Stimulated activated CD8-positive, alpha-beta memory T cell treated with anti-CD3 and anti-CD28 coated beads, Interleukin-15, amount 100 ng/mL, for 1 hour (primary cell): ENCODE data around the gene PTPN2.
"Not testable (repeated sequence)": the region's sequence is repeated elsewhere in the genome, so short reads cannot be mapped to it uniquely, and the experiment has no call there.

Experiments
- DNase-seq: peaks from one replicate; pipeline ENCODE4 v3.0.0-alpha.2; 2020; ENCODE audit warnings: low read depth

The PTPN2 gene

DNA sequence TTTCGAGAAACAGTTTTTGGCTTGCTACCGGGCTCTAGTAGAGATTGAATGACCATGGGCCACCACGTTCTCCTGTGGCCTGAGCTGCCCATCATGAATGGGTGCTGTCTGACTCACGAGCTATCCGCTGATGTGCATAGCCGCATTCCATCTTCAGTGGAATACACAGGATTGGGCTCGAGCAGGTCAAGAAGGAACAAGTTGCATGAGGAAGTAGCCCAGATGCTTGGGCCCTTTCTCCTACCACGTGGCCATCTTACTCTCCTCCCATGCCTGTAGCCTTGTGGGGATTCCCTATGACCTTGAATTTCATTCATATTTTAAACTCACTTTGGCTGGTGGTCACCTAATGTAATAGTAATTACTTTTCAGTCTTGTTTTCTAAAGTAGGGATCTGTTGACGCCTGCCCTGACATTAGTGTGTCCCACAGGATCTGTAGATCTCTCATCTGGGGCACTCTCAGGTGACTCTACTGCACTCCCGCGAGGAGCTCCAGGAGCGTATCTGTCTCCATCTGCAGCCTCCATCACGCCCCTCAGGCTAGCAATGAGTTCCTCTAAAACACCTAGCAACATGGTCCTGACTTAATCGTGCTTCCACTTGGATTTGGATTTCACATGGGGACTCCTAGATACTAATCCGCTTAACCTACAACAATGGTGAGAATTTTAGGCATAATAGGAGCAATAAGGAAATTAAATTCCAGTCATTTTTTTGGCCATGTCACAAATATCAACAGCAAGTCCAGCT, 113.4 kb downstream of the PTPN2 start:
- DNase-seq = no peak

DNA sequence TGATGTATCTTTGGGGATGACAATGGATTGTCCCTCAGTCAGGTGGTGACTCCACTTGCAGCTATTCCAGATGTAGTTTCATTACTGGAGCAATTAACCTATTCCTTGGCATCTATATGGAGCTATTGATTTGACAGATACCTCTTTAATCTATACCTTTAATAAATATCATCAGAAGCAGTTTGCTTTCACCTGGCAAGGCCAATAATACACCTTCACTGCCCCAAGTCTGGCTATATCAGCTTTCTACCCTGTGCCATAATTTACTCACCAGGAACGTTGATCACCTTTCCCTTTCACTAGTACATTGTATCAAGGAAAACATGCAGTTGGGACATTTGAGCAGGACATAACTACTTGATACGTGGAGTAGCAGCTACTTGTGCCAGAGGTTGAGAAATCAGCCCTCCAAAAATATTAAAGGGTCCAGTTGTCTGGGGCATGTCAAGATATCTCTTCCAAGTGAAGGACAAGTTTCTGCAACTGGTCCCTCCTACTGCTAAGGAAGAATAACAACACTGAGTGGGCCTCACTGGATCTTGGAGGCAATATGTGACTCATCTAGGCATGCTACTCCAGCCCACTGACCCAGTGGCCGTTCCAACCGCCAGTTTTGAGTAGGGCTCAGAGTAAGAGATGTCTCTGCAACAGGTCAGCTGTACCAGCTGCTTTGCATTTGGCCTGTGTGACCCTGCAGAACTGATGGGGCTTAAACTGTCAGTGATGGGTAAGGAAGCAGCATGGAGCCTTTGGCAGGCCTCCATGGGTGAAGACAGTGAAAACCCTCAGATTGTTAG, 114.2 kb downstream of the PTPN2 start:
- DNase-seq = no peak

DNA sequence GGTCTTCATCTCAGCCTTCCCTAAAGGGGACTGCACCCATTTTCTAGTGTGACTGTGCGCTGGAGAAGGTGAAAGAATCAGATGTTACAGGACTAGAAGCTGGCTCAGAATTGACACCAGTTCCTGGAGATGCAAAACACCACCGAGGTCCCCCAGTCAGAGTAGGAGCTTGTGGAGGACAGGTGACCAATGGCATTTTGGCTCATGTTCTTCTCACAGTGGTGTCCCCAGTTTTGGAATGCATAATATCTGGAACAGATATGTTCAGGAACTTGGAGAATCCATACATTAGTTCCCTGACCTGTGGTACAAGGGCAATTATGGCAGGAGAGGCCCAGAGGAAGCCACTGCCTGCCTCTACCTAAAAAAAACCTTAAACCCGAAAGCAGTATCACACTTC, 114.9 kb downstream of the PTPN2 start:
- DNase-seq = no peak

DNA sequence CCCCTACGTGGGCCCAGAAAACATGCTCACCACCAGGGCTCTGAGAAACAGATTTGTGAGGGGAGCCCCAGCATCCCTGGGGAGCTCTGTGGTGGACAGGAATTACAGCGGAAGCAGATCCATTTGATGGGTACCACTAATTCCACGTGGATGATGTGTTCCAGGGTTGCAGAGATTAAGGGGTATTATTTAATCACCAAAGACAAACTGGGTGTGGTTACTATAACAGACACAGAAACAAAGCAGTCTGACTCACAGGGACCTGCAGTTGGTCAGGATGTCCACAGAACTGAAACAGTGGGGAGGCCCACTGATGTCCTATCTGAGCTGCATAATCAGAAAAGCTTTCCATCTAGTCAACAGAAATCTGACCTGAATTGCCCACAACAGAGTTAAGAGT, 115.4 kb downstream of the PTPN2 start:
- no peak for DNase-seq

DNA sequence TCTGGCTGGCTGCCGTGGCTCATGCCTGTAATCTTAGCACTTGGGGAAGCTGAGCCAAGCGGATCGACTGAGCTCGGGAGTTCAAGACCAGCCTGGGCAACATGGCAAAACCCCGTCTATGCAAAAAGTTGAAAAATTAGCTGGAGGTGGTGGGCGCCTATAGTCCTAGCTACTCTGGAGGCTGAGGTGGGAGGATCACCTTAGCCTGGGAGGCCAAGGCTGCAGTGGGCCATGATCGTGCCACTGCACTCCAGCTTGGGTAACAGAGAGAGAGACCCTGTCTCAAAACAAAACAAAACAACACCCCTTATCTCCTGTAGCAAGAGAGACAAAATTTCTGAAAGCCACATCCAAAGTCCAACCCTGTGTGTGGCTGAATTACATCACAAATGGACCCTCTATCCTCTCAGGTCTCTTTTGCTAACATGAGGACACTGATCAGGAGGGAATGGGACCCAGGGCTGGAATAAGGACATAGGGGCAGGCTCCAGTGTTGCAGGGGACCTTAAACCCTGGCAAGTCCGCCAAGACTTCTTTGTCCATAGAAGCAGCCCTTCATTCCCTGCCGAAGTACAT, 116.4 kb downstream of the PTPN2 start:
- no peak for DNase-seq

DNA sequence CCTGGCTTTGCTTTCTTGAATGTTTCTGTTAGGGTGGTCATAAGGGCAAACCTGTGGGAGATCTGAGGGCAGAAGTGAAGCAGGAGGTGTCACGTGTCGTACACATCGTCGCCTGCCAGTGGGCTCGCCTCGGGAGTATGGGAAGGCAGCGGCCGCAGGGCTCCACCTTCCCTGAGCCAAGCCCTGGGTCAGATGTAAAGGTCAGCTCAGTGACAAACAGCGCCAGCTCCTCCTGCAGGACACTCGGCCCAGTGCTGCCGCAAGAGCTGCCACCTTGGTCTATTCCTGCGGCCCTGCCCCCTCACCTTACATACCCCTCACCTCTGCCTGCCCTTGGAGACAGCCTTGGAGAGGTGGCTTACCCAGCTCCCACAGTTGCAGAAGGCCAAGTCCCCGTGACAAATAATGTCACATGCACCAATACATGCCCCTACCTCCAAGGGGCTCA, 117.0 kb downstream of the PTPN2 start:
- no peak for DNase-seq

DNA sequence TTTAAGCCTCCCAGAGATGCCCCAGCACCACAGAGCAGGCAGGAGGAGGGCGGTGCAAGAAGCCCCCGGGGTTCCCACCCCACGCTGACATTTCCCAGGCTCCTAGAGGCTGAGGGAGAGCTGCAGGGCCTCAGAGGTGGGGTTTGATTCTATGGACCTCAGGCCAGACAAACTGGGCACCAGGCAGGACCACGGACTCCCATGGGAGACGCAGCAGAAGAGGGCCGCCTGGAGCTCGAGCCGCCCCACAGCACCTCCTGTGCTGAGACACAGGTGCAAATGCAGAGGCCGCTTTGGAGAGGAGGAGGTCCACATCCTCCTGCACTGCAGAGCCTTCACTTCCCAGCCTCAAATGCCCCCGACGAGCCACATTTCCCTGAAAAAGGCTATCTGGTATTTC, 118.5 kb downstream of the PTPN2 start:
- DNase-seq = no peak

DNA sequence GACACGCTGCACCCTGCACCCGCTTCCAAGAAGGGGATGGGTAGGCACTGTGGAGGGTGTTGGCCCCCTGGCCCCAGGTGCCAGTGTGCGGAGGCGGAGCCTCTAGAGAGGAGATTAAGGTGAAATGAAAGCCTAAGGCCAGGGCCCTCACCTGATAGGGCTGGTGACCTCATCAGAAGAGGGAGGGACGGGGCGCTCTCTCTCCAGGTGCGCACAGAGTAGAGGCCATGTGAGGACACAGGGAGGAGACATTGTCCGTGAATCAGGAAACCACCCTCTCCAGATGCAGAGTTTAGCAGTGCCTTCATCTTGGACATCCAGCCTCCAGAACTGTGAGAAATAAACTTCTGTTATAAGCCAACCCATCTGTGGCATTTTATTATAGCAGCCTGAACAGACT, 118.9 kb downstream of the PTPN2 start:
- DNase-seq = no peak

DNA sequence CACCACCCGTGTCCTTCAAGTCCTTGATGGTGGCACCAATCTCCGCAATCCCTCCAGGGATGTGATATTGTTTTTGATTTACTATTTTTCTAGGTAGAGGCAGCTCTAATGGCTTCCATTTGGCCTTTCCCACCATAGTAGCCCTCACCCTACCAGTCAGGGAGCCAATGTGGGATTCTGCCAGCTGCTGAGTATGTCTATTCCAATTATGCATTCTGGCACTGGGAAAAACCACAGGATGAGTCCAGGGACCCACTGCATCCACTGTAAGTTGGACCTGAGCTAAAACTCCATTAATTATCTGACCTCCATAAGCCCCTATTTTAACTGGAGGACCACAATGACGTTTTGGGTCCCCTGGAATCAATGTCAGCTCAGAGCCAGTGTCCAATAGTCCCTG, 125.5 kb downstream of the PTPN2 start:
- DNase-seq = not testable (repeated sequence)

DNA sequence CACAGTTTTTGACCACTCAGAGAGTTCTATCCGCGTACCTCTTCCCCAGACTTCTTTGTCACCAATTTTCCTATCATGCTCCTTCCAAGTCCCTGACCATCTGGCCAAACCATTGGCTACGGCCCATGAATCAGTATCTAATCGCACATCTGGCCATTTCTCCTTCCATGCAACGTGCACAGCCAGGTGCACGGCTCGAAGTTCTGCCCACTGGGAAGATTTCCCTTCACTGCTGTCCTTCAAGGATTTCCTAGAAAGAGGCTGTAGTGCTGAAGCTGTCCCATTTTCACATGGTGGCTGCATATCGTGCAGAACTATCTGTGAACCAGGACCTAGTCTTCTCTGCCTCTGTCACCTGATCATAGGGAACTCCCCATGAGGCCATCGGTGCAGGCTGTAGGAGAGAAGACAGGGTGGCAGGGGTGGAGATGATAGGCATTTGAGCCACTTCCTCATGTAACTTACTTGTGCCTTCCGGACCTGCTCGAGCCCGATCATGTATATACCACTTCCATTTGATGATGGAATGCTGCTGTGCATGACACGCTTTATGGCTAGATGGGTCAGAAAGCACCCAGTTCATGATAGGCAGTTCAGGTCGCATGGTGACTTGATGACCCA, 127.3 kb downstream of the PTPN2 start:
- not testable (repeated sequence) for DNase-seq

DNA sequence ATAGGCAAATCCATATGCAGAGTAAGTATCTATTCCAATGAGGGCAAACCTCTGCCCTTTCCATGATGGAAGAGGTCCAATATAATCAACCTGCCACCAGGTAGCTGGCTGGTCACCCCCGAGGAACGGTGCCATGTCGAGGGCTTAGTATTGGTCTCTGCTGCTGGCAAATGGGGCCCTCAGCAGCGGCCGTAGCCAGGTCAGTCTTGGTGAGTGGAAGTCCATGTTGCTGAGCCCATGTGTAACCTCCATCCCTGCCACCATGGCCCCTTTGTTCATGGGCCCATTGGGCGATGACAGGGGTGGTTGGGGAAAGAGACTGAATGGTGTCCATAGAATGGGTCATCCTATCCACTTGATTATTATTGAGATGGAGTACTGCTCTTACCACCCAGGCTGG, 128.4 kb downstream of the PTPN2 start:
- not testable (repeated sequence) for DNase-seq

DNA sequence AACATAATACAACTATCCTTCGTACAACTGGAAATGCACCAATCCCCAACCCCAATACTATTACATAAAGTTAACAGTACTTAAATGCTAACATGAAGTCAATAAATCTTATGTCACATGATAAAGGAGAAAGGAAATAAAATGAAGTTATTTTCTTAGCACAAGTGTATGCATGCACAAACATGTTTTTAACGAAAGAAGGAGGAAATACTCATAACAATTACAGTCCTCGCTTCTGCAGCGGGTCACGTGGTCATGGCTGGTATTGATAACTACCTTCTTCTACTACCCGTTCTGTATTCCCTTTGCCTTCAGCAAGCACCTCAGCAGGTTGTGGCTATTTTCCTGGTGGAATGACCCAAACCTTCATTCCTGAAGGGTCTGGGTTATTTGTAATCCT, 129.5 kb downstream of the PTPN2 start:
- no peak for DNase-seq

DNA sequence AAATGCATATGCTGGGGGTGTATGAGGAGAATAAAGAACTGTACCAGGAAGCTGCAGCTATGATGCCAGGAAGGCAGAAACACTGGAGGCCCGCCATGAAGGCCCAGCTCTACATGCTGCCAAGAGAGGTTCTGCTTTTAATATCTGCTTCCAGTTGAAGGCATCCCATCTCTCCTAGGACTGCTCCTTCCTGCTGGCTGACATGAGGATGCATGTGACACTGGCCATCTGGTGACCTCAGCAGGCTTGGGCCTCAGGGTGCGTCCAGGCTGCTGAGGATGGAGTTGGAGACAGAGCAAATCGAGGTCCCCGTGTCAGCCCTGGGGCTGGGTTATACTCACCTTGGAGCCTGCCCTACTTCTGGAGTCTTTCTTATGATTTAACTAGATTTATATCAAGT, 132.1 kb downstream of the PTPN2 start:
- no peak for DNase-seq

DNA sequence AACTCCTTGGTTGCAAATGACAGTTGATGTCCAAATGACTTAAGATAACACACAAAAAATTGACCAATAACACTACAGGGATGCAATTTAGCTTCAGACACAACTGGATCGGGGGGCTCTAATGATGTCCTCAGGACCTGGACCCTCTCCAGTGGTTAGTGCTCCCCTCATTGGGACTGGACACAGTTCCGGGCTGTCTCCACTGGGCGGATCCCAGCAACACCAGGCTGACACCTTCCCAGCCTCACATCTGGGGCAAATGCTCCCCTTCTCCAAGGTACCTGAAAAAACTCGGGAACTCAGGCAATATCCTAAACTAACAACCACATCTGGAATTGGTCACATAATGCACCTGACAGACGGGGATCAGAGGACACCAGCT, 132.5 kb downstream of the PTPN2 start:
- DNase-seq = no peak

DNA sequence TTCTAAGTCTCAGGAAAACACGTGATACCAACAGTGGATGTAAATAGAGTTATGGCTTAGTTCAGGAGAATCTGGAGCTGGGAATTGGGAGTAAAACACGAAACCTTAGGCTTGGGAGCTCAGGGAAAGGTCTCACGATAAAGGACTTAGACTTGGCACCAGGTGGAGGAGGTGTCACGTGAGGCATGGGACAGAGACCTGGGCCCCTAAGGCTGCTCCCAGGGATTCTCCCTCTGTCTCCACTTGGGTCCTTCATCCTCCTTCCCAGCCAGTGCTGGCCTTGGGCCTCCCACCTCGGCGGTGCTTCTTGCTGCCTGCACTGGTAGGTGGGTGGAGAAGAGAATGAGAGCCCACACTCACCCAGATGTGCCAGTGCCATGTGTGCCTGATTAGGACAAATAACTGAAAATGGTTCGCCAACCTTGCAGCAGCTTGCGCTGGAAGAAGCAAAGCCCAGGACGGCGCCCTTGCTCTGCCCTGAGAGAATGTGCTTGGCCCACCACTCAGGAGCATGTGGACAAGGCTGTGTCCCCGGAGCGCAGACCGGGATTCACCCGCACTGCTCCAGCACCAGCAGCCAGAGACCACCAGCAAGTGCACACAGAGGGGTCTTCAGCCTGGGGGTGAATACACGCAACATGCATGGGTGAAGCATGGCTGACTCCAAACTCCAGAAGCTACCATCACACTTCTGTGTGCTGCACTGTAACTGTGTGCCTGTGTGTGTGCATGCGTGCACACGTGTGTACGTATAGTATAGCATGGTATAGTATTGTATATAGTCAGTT, 133.1 kb downstream of the PTPN2 start:
- no peak for DNase-seq

DNA sequence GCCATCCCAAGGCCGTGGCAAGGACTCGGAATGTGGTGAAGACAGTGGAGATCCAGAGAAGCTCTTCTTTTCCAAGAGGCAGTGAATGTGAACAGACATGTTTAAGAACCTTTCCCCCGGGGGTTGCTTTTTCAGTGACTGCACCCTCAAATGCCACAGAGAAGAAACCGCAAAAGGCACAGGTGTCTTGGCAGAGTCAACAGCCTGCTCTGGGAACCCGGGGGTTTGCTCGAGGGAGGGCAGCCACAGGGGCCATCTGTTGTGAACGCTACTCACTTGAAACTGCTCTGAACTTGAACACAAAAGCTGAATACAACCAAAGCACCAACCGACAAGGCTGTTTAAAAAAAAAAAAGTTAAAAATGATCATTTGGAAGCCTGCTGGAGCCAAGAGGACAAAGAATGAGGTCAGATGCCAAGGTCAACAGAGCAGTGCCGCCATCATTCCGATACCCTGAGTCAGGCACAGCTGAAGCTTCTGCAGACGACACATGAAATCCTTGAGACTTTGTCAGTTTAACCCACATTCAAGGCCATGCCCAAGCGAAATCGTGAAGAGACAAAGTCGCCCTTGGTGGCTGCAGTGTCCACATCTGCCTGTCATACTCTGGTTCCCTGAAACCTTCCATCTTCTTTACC, 133.8 kb downstream of the PTPN2 start:
- DNase-seq = no peak

DNA sequence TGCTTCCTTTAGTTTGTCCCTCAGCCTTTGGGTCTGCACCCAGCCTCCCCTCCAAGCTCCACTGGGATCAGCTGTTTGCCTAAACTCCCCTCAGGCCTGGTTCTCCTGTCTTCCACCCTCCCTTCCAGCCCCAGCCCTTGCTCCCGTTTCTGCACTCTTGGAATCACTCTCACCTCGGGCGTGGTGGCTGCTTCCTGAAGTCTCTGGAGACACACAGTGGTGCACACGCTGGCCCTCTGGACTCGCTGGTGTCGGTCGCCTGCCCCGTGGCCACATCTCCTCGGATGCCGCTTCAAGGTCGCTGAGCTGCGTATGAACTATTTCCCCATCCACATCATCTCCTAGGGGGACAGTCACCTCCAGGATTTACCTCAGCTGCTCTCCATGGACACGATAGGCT, 134.9 kb downstream of the PTPN2 start:
- DNase-seq = no peak

DNA sequence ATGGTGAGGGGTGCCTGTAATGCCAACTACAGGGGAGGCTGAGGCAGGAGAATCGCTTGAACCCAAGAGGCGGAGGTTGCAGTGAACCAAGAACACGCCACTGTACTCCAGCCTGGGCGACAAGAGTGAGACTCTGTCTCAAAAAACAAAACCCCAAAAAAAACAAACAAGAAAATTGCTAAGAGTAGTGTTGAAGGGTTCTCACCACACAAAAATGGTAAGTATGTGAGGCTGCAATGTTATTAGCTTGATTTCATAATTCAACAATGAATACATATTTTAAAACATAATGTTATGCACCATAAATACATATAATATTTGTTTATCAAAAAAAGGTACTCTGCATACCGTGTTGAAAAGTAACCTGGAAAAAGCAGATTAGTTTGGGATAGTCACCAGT, 135.4 kb downstream of the PTPN2 start:
- no peak for DNase-seq

DNA sequence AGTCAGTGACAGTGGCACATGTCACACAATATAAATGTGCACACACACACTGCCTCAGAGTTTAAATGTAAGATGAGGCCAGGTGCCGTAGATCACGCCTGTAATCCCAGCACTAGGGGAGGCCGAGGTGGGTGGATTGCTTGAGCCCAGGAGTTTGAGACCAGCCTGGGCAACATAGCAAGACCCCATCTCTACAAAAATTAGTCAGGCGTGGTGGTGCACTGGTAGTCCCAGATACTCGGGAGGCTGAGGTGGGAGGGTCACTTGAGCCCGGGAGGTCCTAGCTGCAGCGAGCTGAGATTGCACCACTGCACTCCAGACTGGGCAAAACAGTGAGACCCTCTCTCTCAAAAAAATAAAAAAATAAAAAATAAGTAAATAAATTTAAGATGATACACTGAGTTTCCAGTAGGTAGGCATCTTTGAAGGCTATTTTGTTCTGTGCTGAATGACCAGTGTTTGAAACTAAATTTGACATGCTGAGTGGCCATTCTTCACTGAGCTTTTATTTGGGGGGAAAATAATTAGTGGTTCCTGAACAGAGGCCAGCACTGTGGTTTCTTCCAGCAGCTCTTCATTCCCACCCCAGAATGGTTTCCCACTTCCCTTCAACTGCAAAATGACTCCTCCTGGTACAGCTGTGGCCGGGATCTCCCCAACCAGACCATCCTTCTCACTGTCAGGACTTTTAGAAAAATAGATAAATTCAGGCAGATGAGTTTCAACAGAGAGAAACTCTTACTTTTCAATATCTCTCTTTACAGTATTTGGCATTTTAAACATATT, 136.3 kb downstream of the PTPN2 start:
- DNase-seq = no peak

DNA sequence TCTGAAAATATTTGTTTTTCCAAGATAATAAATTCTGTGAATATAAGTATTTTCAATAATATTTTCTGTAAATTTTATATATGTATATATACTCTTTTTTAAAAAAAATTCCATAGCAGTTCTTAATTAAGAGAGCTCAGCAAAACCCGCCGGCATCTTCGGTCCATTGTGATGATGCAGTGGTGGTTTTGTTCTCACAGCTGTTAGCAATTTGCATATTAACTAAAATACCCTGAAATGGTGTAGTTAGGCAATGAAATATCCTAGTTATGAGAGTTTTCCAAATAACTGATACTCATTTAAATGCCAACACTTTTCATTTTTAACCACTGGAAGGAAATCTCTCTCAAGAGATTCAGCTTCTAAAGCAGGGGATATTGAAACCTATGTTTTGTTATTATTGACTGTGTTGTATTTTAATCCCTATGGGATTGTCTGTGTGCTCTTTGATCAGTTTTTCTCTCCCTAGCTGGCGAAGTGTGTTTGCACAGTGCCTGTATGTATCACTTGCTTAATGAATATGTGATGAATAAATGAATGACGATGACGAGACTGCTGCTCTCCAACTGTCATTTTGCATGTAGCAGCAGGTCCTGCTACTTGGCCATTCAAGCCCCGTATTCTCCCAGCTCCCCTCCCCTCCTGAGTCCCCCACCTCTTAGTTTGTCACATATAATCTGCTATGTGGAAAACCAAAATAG, 138.8 kb downstream of the PTPN2 start:
- no peak for DNase-seq
